GM13976 (cell line): Measurements from ENCODE around the gene HNRNPA1.
"Not testable (repeated sequence)": the region's sequence is repeated elsewhere in the genome, so short reads cannot be mapped to it uniquely, and the experiment has no call there.

ENCODE experiments used
- DNase-seq: peaks from one replicate; pipeline ENCODE4 v3.0.0; 2012; ENCODE audit warnings: low spot score
- CTCF ChIP-seq: IDR thresholded peaks from 2 replicates; pipeline ENCODE4 v1.5.1; 2012; ENCODE audit warnings: borderline replicate concordance, mild to moderate bottlenecking; ENCODE audit not compliant: insufficient read depth; ENCODE audit errors: extremely low read depth, missing control alignments, control extremely low read depth
- in situ Hi-C: fragments of 300-500 bp; cut with MboI; formaldehyde crosslinking; loops from one replicate; pipeline ENCODE4 v1.12.0; 2022; ENCODE audit warnings: low sequenced_read_pairs, mixed read lengths, inconsistent platforms; ENCODE audit not compliant: unreplicated experiment

The HNRNPA1 gene

GRCh38 chr12:54272214-54272613 is 8.3 kb upstream of the HNRNPA1 start:
- in situ Hi-C loops, result no loop called here
- TF ChIP-seq CTCF, result no peak
- no peak for DNase-seq

- no peak for TF ChIP-seq CTCF
- in situ Hi-C loops, result no loop called here
- DNase-seq, result no peak
Measured at GRCh38 chr12:54273981-54274380, 6.5 kb upstream of the HNRNPA1 start.

- TF ChIP-seq CTCF, result no peak
- DNase-seq, result no peak
- in situ Hi-C loops, result no loop called here
Measured at GRCh38 chr12:54276368-54276767, 4.2 kb upstream of the HNRNPA1 start.

DNA sequence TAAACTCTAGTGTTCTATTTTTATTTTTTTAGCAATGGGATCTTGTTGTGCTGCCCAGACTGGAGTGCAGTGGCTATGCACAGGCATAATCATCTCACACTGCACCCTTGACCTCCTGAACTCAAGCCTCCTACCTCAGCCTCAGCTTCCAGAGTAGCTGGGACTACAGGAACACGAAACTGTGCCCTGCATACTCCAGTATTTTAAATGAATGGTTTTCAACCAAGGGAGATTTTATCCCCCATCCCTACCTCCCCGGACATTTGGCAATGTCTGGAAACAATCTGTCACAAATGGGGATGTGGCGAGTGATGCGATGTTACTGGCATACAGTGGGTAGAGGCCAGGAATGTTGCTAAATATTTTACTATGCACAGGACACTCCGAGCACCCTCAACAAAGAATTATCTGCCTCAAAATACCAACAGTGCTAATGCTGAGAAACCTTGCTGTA is 2.7 kb upstream of the HNRNPA1 start:
- in situ Hi-C loops, result no loop called here
- DNase-seq, result no peak
- no peak for TF ChIP-seq CTCF

GRCh38 chr12:54279227-54279631 is 1.3 kb upstream of the HNRNPA1 start:
- in situ Hi-C loops, result no loop called here
- no peak for TF ChIP-seq CTCF
- no peak for DNase-seq

- peak; percentile 94 for DNase-seq
- in situ Hi-C loops, result no loop called here
- no peak for TF ChIP-seq CTCF
Measured at GRCh38 chr12:54279632-54280467, 676 bp upstream of the HNRNPA1 start, which contains the start of gene CBX5. CBX5 (minus strand) TSS chr12:54280122; CDS start chr12:54257650, 22,472 bp downstream.

GRCh38 chr12:54281261-54281638 is 724 bp downstream of the HNRNPA1 start:
- in situ Hi-C loops, DNase-seq: not testable (repeated sequence)

- DNase-seq, in situ Hi-C loops: not testable (repeated sequence)
Measured at GRCh38 chr12:54281694-54282093, 1.2 kb downstream of the HNRNPA1 start.
